CD4-positive, alpha-beta T cell (primary cell): ENCODE results near the gene ZKSCAN8. TPM values are rescaled to one million over a fixed set of nuclear protein-coding genes. Genes with fewer than 3 reads are reported as not detected.

Experiments used
- ATAC-seq: fragments of 200-7000 bp; cut with Tn5 transposase; one replicate; pipeline ENCODE4 v1.10.0; 2022; ENCODE audit warnings: mild to moderate bottlenecking; ENCODE audit not compliant: poor library complexity
- CTCF ChIA-PET: fragments of 350-600 bp; sonication (Branson Sonifier 250); formaldehyde crosslinking; loops from one replicate; lab custom pipeline; 2021; ENCODE audit warnings: antibody characterized with exemption, inconsistent platforms; lab: Charles Lee
- POLR2A ChIA-PET: fragments of 350-600 bp; sonication (Branson Sonifier 250); formaldehyde crosslinking; loops from one replicate; lab custom pipeline; 2021; ENCODE audit warnings: antibody characterized with exemption, inconsistent platforms; lab: Charles Lee
- DNase-seq, 14 experiments: peaks; one replicate each; pipeline ENCODE4 v3.0.0-alpha.2; 2013 to 2020; ENCODE audit warnings: mixed read lengths in 2 of 14
- H3K27ac ChIP-seq, 2 donors: one replicate each; pipeline versions ENCODE4 v1.5.1 to v1.7.0; 2013; ENCODE audit warnings: low read length in 2 of 2, low read depth in 1 of 2, mild to moderate bottlenecking in 1 of 2
- H3K27me3 ChIP-seq, 2 experiments: 1 replicate in 1 of 2; 2 replicates in 1 of 2; pipeline versions ENCODE4 v1.6.1 to v1.7.0; 2013; ENCODE audit warnings: low read length in 2 of 2, control low read depth in 1 of 2, mild to moderate bottlenecking in 1 of 2, moderate library complexity in 1 of 2; ENCODE audit not compliant: insufficient read depth in 2 of 2, control insufficient read depth in 1 of 2
- H3K36me3 ChIP-seq: one replicate; pipeline ENCODE4 v1.6.1; 2013; ENCODE audit warnings: low read length, control low read depth; ENCODE audit not compliant: insufficient read depth
- H3K4me1 ChIP-seq: one replicate; pipeline ENCODE4 v1.6.1; 2013; ENCODE audit warnings: low read length, control low read depth; ENCODE audit not compliant: insufficient read depth
- H3K4me3 ChIP-seq: one replicate; pipeline ENCODE4 v1.5.1; 2013; ENCODE audit warnings: mild to moderate bottlenecking, low read length, moderate library complexity
- H3K9me3 ChIP-seq, 2 experiments: 1 replicate in 1 of 2; 2 replicates in 1 of 2; pipeline versions ENCODE4 v1.6.1 to v1.7.0; 2013; ENCODE audit warnings: low read length in 2 of 2, mild to moderate bottlenecking in 2 of 2, control low read depth in 1 of 2, moderate library complexity in 1 of 2; ENCODE audit not compliant: control insufficient read depth in 1 of 2, insufficient read depth in 1 of 2
- H3K27ac Mint-ChIP-seq: one replicate; pipeline ENCODE4 v1.8.0; 2020; ENCODE audit warnings: mixed read lengths
- H3K27me3 Mint-ChIP-seq: one replicate; pipeline ENCODE4 v1.8.0; 2021; ENCODE audit warnings: mixed read lengths
- H3K36me3 Mint-ChIP-seq: one replicate; pipeline ENCODE4 v1.8.0; 2021; ENCODE audit warnings: low read depth, mixed read lengths
- H3K4me1 Mint-ChIP-seq: one replicate; pipeline ENCODE4 v1.8.0; 2021; ENCODE audit warnings: low read depth, mixed read lengths
- H3K4me3 Mint-ChIP-seq: one replicate; pipeline ENCODE4 v1.8.0; 2020; ENCODE audit warnings: mild to moderate bottlenecking, mixed read lengths
- H3K9me3 Mint-ChIP-seq: one replicate; pipeline ENCODE4 v1.8.0; 2020; ENCODE audit warnings: mixed read lengths
- intact Hi-C, 2 experiments: fragments of 100-400 bp; cut with DNase I in 1 of 2; cut with micrococcal nuclease in 1 of 2; formaldehyde crosslinking; loops; one replicate each; pipeline versions ENCODE4 v1.15.1 to v1.9.0; 2023 to 2025; cut with DNase I, micrococcal nuclease
- total RNA-seq, 174 experiments: library from RNA in 2 of 174; stranded (reverse) in 2 of 174; gene quantifications; one replicate each; pipeline ENCODE4 v1.2.3 and lab custom pipeline; 2021 to 2026
- TF ChIP-seq, protein P1 (sequence below): fragments of 200-600 bp; IDR thresholded peaks from one replicate; pipeline ENCODE4 v1.8.0; 2022; ENCODE audit warnings: antibody characterized with exemption, mild to moderate bottlenecking

ZKSCAN8 gene
- total RNA-seq, 2 experiments from 2014 or later: 23.2 to 25.1 TPM

DNA sequence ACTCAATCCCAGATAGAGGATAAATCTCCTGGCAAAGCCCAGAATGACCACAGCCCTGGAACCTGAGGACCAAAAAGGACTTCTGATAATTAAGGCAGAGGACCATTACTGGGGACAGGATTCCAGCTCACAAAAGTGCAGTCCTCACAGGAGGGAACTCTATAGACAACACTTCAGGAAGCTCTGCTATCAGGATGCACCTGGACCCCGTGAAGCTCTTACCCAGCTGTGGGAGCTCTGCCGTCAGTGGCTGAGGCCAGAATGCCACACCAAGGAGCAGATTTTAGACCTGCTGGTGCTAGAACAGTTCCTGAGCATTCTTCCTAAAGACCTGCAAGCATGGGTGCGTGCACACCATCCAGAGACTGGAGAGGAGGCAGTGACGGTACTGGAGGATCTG is 16.3 kb upstream of the ZKSCAN8 start:
- POLR2A ChIA-PET: interaction anchor here (0.9 to 3.0 kb wide), 10 partner anchors 11 to 287 kb away, joined by 3 to 71 read pairs (median 4); partner anchors contain the start of genes ZKSCAN3, ZKSCAN8 and ZSCAN26
- no peaks in the 10 kb centered on the region for H3K9me3 ChIP-seq
- ATAC-seq (peak; percentile 30), DNase-seq (peak in 3 of 14 experiments; percentile 26 to 53 (median 48))
- H3K4me3 ChIP-seq: peak overlapping the region; percentile 85
- CTCF ChIA-PET: interaction anchor here (1.0 to 2.3 kb wide), 2 partner anchors 17 to 20 kb away, joined by 3 to 7 read pairs; partner anchors contain the start of gene ZKSCAN8
- H3K4me1 ChIP-seq: peaks cover 20% of the 10 kb centered on the region
- Mint-ChIP-seq H3K4me1 (peaks cover 58% of the 10 kb centered on the region), H3K4me3 (peak overlapping the region; percentile 83), H3K9me3 (no peaks in the 10 kb centered on the region), H3K36me3 (peaks cover 50% of the 10 kb centered on the region), H3K27me3 (no peaks in the 10 kb centered on the region), H3K27ac (peak overlapping the region; percentile 95)
- no peaks in the 10 kb centered on the region for H3K27me3 ChIP-seq
- H3K36me3 ChIP-seq: peaks cover 48% of the 10 kb centered on the region
- peak overlapping the region; percentile 84 to 91 for H3K27ac ChIP-seq
- TF ChIP-seq, protein P1, sequence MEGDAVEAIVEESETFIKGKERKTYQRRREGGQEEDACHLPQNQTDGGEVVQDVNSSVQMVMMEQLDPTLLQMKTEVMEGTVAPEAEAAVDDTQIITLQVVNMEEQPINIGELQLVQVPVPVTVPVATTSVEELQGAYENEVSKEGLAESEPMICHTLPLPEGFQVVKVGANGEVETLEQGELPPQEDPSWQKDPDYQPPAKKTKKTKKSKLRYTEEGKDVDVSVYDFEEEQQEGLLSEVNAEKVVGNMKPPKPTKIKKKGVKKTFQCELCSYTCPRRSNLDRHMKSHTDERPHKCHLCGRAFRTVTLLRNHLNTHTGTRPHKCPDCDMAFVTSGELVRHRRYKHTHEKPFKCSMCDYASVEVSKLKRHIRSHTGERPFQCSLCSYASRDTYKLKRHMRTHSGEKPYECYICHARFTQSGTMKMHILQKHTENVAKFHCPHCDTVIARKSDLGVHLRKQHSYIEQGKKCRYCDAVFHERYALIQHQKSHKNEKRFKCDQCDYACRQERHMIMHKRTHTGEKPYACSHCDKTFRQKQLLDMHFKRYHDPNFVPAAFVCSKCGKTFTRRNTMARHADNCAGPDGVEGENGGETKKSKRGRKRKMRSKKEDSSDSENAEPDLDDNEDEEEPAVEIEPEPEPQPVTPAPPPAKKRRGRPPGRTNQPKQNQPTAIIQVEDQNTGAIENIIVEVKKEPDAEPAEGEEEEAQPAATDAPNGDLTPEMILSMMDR: no peak
- intact Hi-C loops: loop anchor here in 1 of 2 experiments (1.0 kb wide), 3 partner anchors 12 to 44 kb away; partner anchors contain the start of gene ZKSCAN8

- TF ChIP-seq, protein P1: peak; percentile 32
- no peaks in the 10 kb centered on the region for H3K27me3 Mint-ChIP-seq
Observed at GRCh38 chr6:28134015-28134414, 7.7 kb upstream of the ZKSCAN8 start.

GRCh38 chr6:28134716-28135115 is 7.0 kb upstream of the ZKSCAN8 start:
- DNase-seq: no peak
- intact Hi-C loops: loop anchor here (1.0 to 10.0 kb wide), 5 partner anchors 50 to 550 kb away; partner anchors contain the start of genes ZNF165 (in 1 of the 2) and ZSCAN12 (in 1 of the 2)
- Mint-ChIP-seq H3K36me3 (peaks cover 28% of the 10 kb centered on the region), H3K27ac (peak overlapping the region; percentile 72), H3K9me3 (no peaks in the 10 kb centered on the region), H3K4me1 (peaks cover 57% of the 10 kb centered on the region), H3K27me3 (no peaks in the 10 kb centered on the region), H3K4me3 (no peak overlapping the region)
- CTCF ChIA-PET: interaction anchor here (1.0 kb wide), 1 partner anchor 8 kb away, joined by 3 read pairs; no protein-coding TSS in a partner anchor
- H3K4me3 ChIP-seq: no peak overlapping the region
- no peaks in the 10 kb centered on the region for H3K9me3 ChIP-seq
- H3K27me3 ChIP-seq: no peaks in the 10 kb centered on the region
- peaks cover 23% of the 10 kb centered on the region for H3K4me1 ChIP-seq
- H3K36me3 ChIP-seq: peaks cover 16% of the 10 kb centered on the region
- TF ChIP-seq, protein P1: no peak
- POLR2A ChIA-PET: no interaction called here
- ATAC-seq: no peak
- H3K27ac ChIP-seq: no peak overlapping the region

More at GRCh38 chr6:28134015-28134414, 7.7 kb upstream of the ZKSCAN8 start:
- no peaks in the 10 kb centered on the region for H3K27me3 ChIP-seq
- Mint-ChIP-seq H3K36me3 (peaks cover 34% of the 10 kb centered on the region), H3K9me3 (no peaks in the 10 kb centered on the region), H3K4me3 (peak overlapping the region; percentile 36), H3K4me1 (peaks cover 62% of the 10 kb centered on the region), H3K27ac (peak overlapping the region; percentile 72)
- no peak overlapping the region for H3K4me3 ChIP-seq
- no peak overlapping the region for H3K27ac ChIP-seq
- no peak for ATAC-seq
- H3K4me1 ChIP-seq: peaks cover 22% of the 10 kb centered on the region
- peaks cover 24% of the 10 kb centered on the region for H3K36me3 ChIP-seq
- ChIA-PET CTCF (interaction anchor here (1.0 to 3.1 kb wide), 2 partner anchors 9 to 222 kb away, joined by 3 to 10 read pairs; no protein-coding TSS in a partner anchor), POLR2A (no interaction called here)
- peak in 4 of 14 experiments; percentile 30 to 71 (median 52) for DNase-seq
- H3K9me3 ChIP-seq: no peaks in the 10 kb centered on the region
- intact Hi-C loops: loop anchor here (1.0 to 10.0 kb wide), 5 partner anchors 49 to 551 kb away; partner anchors contain the start of genes ZNF165 (in 1 of the 2) and ZSCAN12 (in 1 of the 2)
